Endodermal cell (in vitro differentiated cells): ENCODE results near the gene CYLC2. TPM values are rescaled to one million over a fixed set of nuclear protein-coding genes. Genes with fewer than 3 reads are reported as not detected.

ENCODE experiments used
- DNase-seq: peaks from one replicate; pipeline ENCODE4 v3.0.0-alpha.2; 2017
- H3K27ac ChIP-seq: 2 replicates; pipeline ENCODE4 v1.5.1; 2013; ENCODE audit warnings: mild to moderate bottlenecking, low read depth, low read length, moderate library complexity
- H3K27me3 ChIP-seq: 2 replicates; pipeline ENCODE4 v1.6.1; 2013; ENCODE audit warnings: mild to moderate bottlenecking, low read length, moderate library complexity; ENCODE audit not compliant: insufficient read depth, control insufficient read depth, poor library complexity, severe bottlenecking
- H3K36me3 ChIP-seq: 2 replicates; pipeline ENCODE4 v1.7.0; 2013; ENCODE audit warnings: mild to moderate bottlenecking, low read length, moderate library complexity; ENCODE audit not compliant: control insufficient read depth, insufficient read depth
- H3K4me1 ChIP-seq: one replicate; pipeline ENCODE4 v1.7.0; 2013; ENCODE audit warnings: low read length; ENCODE audit not compliant: control insufficient read depth, insufficient read depth
- H3K4me3 ChIP-seq: 2 replicates; pipeline ENCODE4 v1.5.1; 2013; ENCODE audit warnings: mild to moderate bottlenecking, low read length, moderate library complexity
- H3K9ac ChIP-seq: 2 replicates; pipeline ENCODE4 v1.6.1; 2013; ENCODE audit warnings: mild to moderate bottlenecking, low read length, moderate library complexity; ENCODE audit not compliant: poor library complexity, severe bottlenecking; ENCODE audit errors: extremely low read depth
- H3K9me3 ChIP-seq: 2 replicates; pipeline ENCODE4 v1.6.1; 2013; ENCODE audit warnings: mild to moderate bottlenecking, low read length, moderate library complexity; ENCODE audit not compliant: control insufficient read depth
- H3K27ac Mint-ChIP-seq: 2 replicates; pipeline ENCODE4 v1.8.0; 2020; ENCODE audit warnings: mixed read lengths
- H3K27me3 Mint-ChIP-seq: 2 replicates; pipeline ENCODE4 v1.8.0; 2021; ENCODE audit warnings: mild to moderate bottlenecking, mixed read lengths; ENCODE audit not compliant: insufficient read depth
- H3K36me3 Mint-ChIP-seq: 2 replicates; pipeline ENCODE4 v1.8.0; 2020; ENCODE audit warnings: low read depth, mixed read lengths
- H3K4me1 Mint-ChIP-seq: 2 replicates; pipeline ENCODE4 v1.8.0; 2020; ENCODE audit warnings: mixed read lengths
- H3K4me3 Mint-ChIP-seq: 2 replicates; pipeline ENCODE4 v1.8.0; 2020; ENCODE audit warnings: mild to moderate bottlenecking, moderate library complexity, mixed read lengths
- H3K9me3 Mint-ChIP-seq: 2 replicates; pipeline ENCODE4 v1.8.0; 2020; ENCODE audit warnings: mild to moderate bottlenecking, mixed read lengths
- WGBS, 2 experiments: methylation state at CpG; one replicate each; pipeline versions ENCODE4 v1.1.5 to v1.1.7; 2013; ENCODE audit warnings: missing lambda C conversion rate in 2 of 2, mixed read lengths in 1 of 2; ENCODE audit not compliant: insufficient coverage in 1 of 2, insufficient read length in 1 of 2; 5-methylcytosine and 5-hydroxymethylcytosine counted together
- total RNA-seq, 2 donors: library from RNA; stranded (reverse); fragmentation: NEBNext Ultra II Directional in 1 of 2; extraction: Animal tissue kit (Norgen Biotek cat#: 25700) in 1 of 2; gene quantifications; 2 replicates in 1 of 2; 3 replicates in 1 of 2; pipeline ENCODE4 v1.2.1, GENCODE V29; 2021
- TF ChIP-seq, protein P1 (sequence below): fragments of 200-600 bp; sonication (generic); conservative IDR thresholded peaks from 2 replicates; pipeline ENCODE4 v1.5.0; 2021; ENCODE audit warnings: antibody characterized with exemption, mild to moderate bottlenecking

CYLC2 gene
- total RNA-seq, 2 donors from 2014 or later, result not detected

DNA sequence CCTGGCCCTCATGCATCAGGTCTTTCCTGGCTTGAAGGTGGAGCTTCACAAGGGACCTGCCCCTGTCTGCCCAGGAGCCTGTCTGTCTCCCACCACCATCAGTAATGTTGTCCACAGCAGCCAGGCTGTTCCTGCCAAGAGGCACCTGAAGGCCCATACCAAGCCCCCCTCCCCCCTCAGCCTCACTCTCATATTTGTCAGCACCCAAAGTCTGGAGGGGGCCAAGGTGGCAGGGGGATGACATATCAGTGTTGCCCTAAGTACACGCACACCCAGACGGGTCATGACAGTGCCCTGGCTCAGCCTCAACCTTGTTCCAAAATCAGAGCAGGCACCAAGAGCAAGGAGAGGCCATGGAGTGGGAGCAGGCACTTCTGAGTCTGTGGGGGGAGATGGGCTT lies 27.2 kb upstream of the CYLC2 start:
- H3K27me3 Mint-ChIP-seq, result no peaks in the 10 kb centered on the region
- H3K36me3 Mint-ChIP-seq, result no peaks in the 10 kb centered on the region
- no peak overlapping the region for H3K4me3 Mint-ChIP-seq
- no peaks in the 10 kb centered on the region for H3K4me1 ChIP-seq
- peaks cover 33% of the 10 kb centered on the region for H3K9me3 ChIP-seq
- DNase-seq, result no peak
- H3K9ac ChIP-seq, result no peak overlapping the region
- no peaks in the 10 kb centered on the region for H3K27me3 ChIP-seq
- H3K9me3 Mint-ChIP-seq, result peaks cover 17% of the 10 kb centered on the region
- no peak overlapping the region for H3K27ac Mint-ChIP-seq
- H3K4me3 ChIP-seq, result no peak overlapping the region
- 77 to 100% methylated on average over 1 to 2 of the region's 2 CpGs for WGBS, 2 experiments
- no peaks in the 10 kb centered on the region for H3K4me1 Mint-ChIP-seq
- H3K27ac ChIP-seq, result no peak overlapping the region
- TF ChIP-seq, protein P1, sequence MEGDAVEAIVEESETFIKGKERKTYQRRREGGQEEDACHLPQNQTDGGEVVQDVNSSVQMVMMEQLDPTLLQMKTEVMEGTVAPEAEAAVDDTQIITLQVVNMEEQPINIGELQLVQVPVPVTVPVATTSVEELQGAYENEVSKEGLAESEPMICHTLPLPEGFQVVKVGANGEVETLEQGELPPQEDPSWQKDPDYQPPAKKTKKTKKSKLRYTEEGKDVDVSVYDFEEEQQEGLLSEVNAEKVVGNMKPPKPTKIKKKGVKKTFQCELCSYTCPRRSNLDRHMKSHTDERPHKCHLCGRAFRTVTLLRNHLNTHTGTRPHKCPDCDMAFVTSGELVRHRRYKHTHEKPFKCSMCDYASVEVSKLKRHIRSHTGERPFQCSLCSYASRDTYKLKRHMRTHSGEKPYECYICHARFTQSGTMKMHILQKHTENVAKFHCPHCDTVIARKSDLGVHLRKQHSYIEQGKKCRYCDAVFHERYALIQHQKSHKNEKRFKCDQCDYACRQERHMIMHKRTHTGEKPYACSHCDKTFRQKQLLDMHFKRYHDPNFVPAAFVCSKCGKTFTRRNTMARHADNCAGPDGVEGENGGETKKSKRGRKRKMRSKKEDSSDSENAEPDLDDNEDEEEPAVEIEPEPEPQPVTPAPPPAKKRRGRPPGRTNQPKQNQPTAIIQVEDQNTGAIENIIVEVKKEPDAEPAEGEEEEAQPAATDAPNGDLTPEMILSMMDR, result no peak
- H3K36me3 ChIP-seq, result no peaks in the 10 kb centered on the region

DNA sequence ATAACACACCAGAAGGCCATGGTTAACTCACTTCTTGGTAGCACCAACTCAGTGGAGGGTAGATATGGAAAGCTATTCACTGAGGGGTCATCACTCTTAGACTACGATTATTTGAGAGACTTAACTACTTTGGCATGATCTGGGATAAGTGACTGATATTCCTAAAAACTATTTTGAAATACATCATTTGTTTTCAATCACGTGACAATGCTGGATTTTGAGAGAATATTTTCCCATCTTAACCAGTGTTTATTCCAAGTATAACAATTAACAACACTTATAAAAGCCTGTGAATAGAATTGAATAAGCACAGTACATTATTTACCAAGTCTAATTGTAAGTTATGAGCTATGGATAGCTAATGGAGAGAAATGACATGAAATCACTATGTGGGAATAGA lies 22.4 kb upstream of the CYLC2 start:
- no peaks in the 10 kb centered on the region for H3K36me3 ChIP-seq
- H3K9me3 Mint-ChIP-seq, result peaks cover 15% of the 10 kb centered on the region
- no peaks in the 10 kb centered on the region for H3K36me3 Mint-ChIP-seq
- DNase-seq, result no peak
- no peaks in the 10 kb centered on the region for H3K27me3 Mint-ChIP-seq
- no peak overlapping the region for H3K4me3 ChIP-seq
- H3K4me1 ChIP-seq, result no peaks in the 10 kb centered on the region
- peaks cover 35% of the 10 kb centered on the region for H3K9me3 ChIP-seq
- no peak overlapping the region for H3K4me3 Mint-ChIP-seq
- H3K27ac Mint-ChIP-seq, result no peak overlapping the region
- no peak overlapping the region for H3K27ac ChIP-seq
- 71% methylated on average over 2 of the region's 2 CpGs; no CpG with 5 or more reads in 1 of the 2 experiments for WGBS, 2 experiments
- H3K4me1 Mint-ChIP-seq, result peaks cover 3% of the 10 kb centered on the region
- no peaks in the 10 kb centered on the region for H3K27me3 ChIP-seq
- TF ChIP-seq, protein P1, result no peak
- H3K9ac ChIP-seq, result no peak overlapping the region

DNA sequence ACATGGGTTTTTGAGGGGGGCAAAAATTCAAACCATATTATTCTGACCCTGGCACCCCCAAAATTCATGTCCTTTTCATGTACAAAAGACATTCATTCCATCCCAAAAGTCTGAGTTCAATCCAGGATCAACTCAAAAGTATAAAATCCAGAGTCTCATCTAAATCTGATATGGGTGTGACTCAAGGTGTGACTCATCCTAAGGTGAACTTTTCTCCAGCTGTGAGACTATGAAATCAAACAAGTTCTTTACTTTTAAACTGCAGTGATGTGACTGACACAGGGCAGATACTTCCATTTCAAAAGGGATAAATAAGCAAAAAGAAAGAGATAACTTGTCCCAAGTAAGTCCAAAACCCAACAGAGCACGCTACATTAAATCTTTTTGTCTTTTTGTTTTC lies 20.6 kb upstream of the CYLC2 start:
- Mint-ChIP-seq H3K9me3 (peaks cover 4% of the 10 kb centered on the region), H3K27ac (no peak overlapping the region), H3K36me3 (no peaks in the 10 kb centered on the region), H3K4me1 (peaks cover 3% of the 10 kb centered on the region), H3K4me3 (no peak overlapping the region), H3K27me3 (no peaks in the 10 kb centered on the region)
- Histone ChIP-seq H3K9me3 (peaks cover 24% of the 10 kb centered on the region), H3K27me3 (no peaks in the 10 kb centered on the region), H3K27ac (no peak overlapping the region), H3K9ac (no peak overlapping the region), H3K4me3 (no peak overlapping the region), H3K4me1 (no peaks in the 10 kb centered on the region), H3K36me3 (no peaks in the 10 kb centered on the region)
- WGBS, 2 experiments, result 69% methylated on average over 1 of the region's 1 CpG; no CpG with 5 or more reads in 1 of the 2 experiments
- no peak for DNase-seq
- TF ChIP-seq, protein P1, result no peak
